HG03196 (cell line): ENCODE results near the gene BTG1.
"Not testable (repeated sequence)": the region's sequence is repeated elsewhere in the genome, so short reads cannot be mapped to it uniquely, and the experiment has no call there.

Experiments used
- ATAC-seq: cut with Tn5 transposase; IDR thresholded peaks from one replicate; pipeline ENCODE4 v1.9.1; 2021; ENCODE audit not compliant: unreplicated experiment

The BTG1 gene

GRCh38 chr12:92151916-92152315, 6.3 kb upstream of the BTG1 start:
- ATAC-seq, result no peak

DNA sequence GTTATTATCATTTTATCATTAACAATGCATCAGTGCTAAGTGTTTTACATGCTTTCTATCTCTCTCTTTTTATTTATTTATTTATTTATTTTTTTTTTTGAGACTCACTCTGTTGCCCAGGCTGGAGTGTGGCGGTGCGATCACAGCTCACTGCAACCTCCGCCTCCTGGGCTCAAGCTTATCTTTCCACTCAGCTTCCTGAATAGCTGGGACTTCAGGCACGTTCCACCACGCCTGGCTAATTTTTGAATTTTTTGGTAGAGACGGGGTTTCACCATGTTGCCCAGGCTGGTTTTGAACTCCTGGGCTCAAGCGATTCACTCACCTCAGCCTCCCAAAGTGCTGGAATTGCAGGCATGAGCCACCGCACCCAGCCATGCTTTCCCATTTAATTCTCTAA, 3.9 kb upstream of the BTG1 start:
- ATAC-seq, result no peak

DNA sequence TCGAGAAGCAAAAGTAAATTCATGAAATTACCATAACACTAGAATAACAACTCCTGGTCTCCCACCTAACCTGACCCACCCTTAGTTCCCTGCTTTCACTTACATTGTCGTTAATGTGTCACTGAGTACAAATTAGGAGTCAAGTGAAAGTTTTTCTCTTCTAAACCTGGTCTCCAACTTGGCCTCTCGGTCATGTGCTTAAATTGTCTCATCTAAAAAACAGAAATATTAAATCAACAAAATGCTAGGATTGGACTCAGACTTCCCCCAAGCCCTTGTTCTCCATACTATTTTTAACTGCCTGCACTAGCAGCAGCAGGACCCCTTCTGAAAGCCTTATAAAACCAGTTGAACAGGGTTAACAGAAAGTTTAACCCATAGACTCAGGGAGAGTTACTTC, 1.8 kb upstream of the BTG1 start:
- ATAC-seq, result no peak

- ATAC-seq, result no peak
Measured at GRCh38 chr12:92146497-92147224, 1.0 kb upstream of the BTG1 start.

DNA sequence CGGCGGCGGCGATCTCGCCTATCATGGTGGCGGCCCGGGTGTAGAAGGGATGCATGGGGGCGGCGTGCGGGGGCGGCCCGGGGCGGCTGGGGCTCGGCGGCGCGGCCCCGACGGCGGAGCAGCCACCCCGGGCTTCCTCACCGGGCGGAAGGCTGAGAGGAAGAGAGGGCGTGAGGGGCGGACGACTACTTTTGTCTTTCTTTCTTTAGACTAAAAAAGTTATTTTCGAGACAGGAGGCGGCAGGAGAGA, 240 bp downstream of the BTG1 start:
- ATAC-seq, result no peak

DNA sequence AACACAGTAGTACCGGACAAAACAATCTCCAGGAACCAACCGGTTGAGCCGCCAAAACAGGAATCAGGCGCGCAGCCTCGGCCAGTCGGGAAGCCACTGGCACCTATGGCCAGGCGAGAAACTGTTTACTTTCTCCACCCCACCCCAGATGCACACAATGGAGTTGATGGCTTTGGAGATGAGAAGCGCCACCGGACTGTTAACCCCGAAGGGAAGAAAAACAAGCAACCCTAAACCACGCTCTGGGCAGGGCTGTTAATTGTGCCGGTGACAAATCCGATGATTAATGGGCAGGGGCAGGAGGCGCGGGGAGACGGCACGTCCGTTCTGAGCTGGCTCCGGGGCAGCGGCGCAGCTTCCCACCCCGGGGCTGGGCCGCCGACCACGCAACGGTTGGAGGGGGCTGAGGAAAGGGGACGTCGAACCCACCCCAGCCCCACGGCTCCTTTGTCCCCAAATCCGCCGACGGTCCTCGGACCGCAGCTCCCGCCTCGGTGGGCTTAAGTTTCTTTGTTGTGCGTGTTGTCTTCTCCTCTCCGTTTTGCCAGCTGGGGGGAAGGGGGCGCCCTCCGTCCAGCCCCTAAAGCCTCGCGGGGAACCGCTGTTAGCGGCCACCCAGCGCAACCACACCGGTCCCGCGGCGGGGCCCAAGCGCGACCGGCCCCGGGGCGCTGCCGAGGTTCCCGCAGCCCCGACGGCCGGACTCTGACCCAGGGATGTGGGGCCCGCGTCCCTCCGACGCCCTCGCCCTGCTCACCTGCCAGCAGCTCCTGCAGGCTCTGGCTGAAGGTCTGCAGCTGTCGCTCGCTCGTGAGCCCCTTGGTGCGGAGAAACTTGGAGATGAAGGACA, 790 bp downstream of the BTG1 start:
- ATAC-seq, result no peak

GRCh38 chr12:92143686-92144630, 1.7 kb downstream of the BTG1 start:
- peak; percentile 9 for ATAC-seq

- no peak for ATAC-seq
Measured at GRCh38 chr12:92143258-92143657, 2.4 kb downstream of the BTG1 start.

- ATAC-seq, result no peak
Measured at GRCh38 chr12:92142251-92142926, 3.3 kb downstream of the BTG1 start.

GRCh38 chr12:92141591-92142121, 4.0 kb downstream of the BTG1 start:
- ATAC-seq, result no peak

DNA sequence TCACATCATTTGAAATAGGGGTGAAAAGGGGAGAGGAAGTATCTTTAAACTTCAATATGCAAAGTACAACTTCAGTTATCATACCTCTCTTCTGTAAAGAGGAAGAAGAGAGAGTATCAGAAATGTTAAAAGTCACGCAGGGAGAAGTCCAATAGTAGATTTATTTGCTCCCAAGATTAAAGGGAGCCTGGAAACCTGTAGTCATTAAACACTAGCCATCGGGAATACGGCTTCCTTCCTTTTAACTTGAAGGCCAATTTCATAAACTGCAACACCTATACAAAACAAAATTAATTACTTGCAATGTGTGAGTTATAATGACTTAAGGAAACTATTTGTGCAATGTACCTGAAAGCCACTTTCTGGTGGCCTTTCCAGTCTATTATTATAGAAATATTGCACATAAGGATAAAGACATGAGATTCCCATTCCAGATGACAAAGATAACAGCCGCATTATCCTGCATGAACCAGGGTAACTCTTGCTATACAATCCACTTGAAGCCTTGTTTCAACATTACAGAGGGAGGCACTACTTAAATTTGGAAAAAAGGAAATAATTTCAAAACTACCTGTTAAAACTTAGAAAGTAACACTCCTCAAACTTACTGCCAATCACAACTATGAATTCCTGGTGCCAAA, 4.6 kb downstream of the BTG1 start:
- ATAC-seq, result no peak

GRCh38 chr12:92140156-92140555, 5.5 kb downstream of the BTG1 start:
- no peak for ATAC-seq

- no peak for ATAC-seq
Measured at GRCh38 chr12:92139634-92140150, 6.0 kb downstream of the BTG1 start.

DNA sequence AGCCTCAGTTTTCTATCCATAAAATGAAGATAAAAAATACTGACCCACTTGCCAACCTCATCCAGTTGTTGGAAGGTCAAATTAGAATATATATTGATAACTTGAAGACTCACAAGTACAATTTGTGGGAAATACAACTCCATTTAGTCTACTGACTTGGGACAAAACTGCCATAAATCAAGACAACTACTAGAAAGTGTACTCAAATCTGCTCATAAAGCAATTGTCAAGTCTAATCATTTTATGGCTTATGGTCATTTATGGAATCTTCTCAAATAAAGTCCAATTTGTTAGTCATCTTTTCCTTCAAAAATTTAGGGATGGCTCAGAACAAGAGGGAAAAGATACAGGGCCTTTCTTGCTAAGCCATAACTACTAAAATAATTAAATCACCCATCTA, 7.0 kb downstream of the BTG1 start:
- no peak for ATAC-seq

- no peak for ATAC-seq
Measured at GRCh38 chr12:92138144-92138543, 7.5 kb downstream of the BTG1 start.

DNA sequence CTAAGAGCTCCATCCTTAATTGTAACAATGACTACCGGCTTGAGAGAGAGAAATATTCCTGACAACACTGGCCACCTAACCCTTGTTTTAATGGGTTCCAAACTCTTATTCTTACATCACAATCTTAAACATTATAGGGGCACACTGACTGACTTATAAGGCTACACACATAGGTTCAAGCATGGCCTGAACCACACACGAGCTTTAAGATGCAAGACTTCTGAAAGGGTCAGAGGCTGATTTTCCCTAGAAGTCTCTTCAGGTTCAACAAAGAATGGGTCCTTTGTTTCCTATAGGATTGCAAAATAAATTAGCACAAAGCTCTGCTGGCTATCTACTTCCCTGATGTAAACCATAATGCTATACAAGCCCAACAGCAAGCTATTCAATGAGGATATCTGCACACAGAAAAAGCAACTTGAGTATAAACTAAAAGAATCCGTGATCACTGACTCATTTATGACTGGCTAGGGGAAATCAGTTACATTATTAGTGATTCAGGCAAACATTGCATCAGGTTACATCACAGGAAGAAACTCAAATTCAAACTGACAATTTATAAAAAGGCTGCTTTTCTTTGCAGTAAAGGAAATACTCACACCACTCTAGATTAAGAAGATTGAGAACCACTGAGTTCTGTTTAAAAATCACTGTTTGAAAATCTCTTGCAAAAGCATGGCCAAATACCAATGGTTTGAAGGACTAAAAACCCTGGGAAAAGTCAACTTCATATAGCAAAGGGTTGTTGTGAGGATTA, 8.5 kb downstream of the BTG1 start:
- ATAC-seq, result no peak

GRCh38 chr12:92136026-92136730, 9.5 kb downstream of the BTG1 start:
- ATAC-seq, result no peak

- ATAC-seq, result not testable (repeated sequence)
Measured at GRCh38 chr12:92135541-92135940, 10.1 kb downstream of the BTG1 start.
